ENCODE results near the gene NUP210L. TPM values are rescaled to one million over a fixed set of nuclear protein-coding genes. Genes with fewer than 3 reads are reported as not detected.

Gene NUP210L
- total and polyA plus RNA-seq, 12 donors: 0.01 to 0.45 (median 0.11) TPM; not detected in 6

DNA sequence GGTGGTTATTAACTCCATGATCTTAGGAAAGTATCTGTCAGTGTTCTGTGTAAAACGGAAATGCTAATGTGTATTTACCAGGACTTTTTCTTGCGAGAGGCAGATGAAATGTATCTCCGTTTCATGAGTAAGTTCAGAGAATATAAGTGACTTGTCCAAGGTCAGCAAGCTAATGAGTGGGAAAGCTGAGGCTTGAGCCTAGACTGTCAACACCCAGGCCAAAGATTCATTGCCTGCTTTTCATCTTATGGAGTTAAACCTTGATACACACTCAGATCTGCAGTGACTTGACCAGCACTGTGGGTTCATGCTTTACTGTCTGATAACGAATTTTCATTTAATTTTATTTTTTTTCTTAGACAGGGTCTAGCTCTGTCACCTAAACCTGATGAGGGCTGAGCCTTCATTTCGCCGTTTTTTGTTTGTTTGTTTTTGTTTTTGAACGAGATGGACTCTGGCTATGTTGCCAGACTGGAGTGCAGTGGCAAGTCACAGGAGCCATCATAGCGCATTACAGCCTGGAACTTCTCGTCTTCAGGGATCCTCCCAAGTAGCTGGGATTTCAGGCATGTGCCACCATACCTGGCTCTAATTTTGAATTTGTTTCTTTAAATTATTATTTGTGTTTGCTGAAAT lies 176.5 kb downstream of the NUP210L start:
- Histone ChIP-seq H3K9me3 (no peaks in the 10 kb centered on the region), H3K36me3 (peaks cover 0 to 71% (median 24%) of the 10 kb centered on the region in 9 donors), H3K27me3 (no peaks in the 10 kb centered on the region), H3K27ac (peak overlapping the region in 9 of 10 donors; percentile 90 to 98 (median 97)), H3K4me3 (peak overlapping the region in 9 of 10 donors; percentile 78 to 99 (median 95)), H3K4me1 (peaks cover 7 to 47% (median 19%) of the 10 kb centered on the region in 9 donors)
- ATAC-seq: no peak
- 73 to 78% methylated on average over 9 of the region's 9 CpGs for WGBS, 2 donors
- intact Hi-C loops (cut with DNase I): no loop called here
- DNase-seq: no peak
- TF ChIP-seq, protein P1, sequence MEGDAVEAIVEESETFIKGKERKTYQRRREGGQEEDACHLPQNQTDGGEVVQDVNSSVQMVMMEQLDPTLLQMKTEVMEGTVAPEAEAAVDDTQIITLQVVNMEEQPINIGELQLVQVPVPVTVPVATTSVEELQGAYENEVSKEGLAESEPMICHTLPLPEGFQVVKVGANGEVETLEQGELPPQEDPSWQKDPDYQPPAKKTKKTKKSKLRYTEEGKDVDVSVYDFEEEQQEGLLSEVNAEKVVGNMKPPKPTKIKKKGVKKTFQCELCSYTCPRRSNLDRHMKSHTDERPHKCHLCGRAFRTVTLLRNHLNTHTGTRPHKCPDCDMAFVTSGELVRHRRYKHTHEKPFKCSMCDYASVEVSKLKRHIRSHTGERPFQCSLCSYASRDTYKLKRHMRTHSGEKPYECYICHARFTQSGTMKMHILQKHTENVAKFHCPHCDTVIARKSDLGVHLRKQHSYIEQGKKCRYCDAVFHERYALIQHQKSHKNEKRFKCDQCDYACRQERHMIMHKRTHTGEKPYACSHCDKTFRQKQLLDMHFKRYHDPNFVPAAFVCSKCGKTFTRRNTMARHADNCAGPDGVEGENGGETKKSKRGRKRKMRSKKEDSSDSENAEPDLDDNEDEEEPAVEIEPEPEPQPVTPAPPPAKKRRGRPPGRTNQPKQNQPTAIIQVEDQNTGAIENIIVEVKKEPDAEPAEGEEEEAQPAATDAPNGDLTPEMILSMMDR (IDR thresholded peaks at IDR 0.05): no peak

DNA sequence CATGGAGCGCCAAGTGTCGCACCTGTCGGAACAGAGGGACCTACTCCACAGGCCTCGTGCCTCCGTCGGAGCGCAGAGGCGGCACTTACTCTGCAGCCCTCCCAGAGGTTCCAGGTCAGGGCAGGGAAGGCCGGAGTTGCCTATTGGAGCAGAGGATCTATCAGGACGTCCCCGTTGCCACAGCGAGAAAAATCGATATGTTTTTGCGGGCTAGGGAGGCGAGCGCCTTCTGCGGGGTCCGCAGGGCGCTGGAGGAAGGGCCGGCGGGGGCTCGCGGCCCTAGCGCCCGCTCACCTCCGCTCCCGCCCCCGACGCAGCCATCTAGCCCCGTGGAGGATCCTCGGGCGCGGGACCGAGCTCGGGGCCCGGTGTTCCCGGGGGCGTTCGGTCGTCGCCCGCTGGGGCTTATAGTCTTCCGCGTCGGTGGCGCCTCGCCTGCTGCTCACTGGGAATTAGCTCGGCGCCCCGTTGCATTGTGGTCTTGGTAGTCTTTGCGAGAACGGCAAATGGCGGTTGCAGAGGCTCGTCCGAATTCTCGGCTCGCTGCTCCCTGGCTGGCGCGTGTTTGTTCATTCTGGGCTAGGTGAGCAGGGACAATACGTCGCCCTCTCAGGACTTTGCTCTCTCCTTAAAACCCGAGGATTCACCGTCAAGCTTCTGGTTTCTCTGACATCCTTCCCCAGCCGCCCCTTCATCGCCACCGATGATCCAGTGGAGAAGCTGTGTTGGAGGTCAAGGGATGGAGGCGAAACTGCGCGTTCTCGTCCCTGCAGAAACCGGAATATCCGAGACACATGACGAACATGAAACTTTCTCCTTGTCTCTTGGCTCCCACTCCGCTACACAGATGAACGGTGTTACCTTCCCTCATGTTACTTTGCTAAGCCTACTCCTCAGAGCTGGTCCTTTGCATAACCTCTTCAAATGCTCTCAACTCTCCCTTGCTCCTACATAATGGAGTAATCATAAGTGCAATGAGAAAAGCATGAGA lies 177.3 kb downstream of the NUP210L start, which contains the start of gene JTB:
JTB (minus strand) TSS at position 425 of the 991 bp plus-strand sequence; CDS start at position 3, 422 bp downstream.
- ATAC-seq (peak; percentile 93 to 97 (median 95)), DNase-seq (peak; percentile 87 to 91)
- Histone ChIP-seq H3K4me3 (peak within 1 kb of the TSS; percentile 69 to 99 (median 94)), H3K27me3 (no peaks in the 10 kb centered on the region), H3K4me1 (peaks cover 7 to 47% (median 19%) of the 10 kb centered on the region in 9 donors), H3K9me3 (no peaks in the 10 kb centered on the region), H3K27ac (peak within 1 kb of the TSS; percentile 79 to 98 (median 96)), H3K36me3 (peaks cover 0 to 71% (median 28%) of the 10 kb centered on the region in 9 donors)
- WGBS, 2 donors: 0 to 1% methylated on average over 72 to 75 of the region's 75 CpGs
- intact Hi-C loops (cut with DNase I): no loop called here
- TF ChIP-seq, protein P1 (IDR thresholded peaks at IDR 0.05): peak in 1 of 9 donors; percentile 11

DNA sequence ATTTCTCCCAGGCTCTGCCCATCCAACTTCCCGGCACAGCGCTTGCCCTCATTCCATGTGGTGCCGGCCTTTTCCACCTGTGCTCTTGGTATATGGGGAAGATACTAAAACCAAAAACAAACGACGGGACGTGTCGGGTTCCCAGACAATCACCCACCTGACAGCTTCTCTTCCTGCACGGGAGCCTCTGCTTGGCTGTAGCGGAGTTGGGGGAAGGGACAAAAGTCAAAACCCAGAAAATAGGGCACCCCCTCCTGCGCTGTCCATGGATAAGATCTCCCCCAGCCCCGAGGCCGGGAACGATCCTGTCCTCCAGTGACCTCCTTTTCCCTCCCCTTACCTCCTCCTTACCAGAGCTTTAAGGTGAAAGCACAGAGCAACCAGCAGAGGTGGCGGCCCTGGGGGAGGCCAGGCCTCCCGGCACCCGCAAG lies 178.0 kb downstream of the NUP210L start:
- Histone ChIP-seq H3K9me3 (no peaks in the 10 kb centered on the region), H3K27me3 (no peaks in the 10 kb centered on the region), H3K4me3 (peak overlapping the region; percentile 69 to 99 (median 94)), H3K27ac (peak overlapping the region; percentile 79 to 98 (median 96)), H3K36me3 (peaks cover 0 to 66% (median 28%) of the 10 kb centered on the region in 9 donors), H3K4me1 (peaks cover 7 to 47% (median 19%) of the 10 kb centered on the region in 9 donors)
- 0 to 1% methylated on average over 16 of the region's 16 CpGs for WGBS, 2 donors
- TF ChIP-seq, protein P1 (IDR thresholded peaks at IDR 0.05): no peak
- ATAC-seq (peak in 6 of 8 donors; percentile 2 to 13 (median 4)), DNase-seq (no peak)
- intact Hi-C loops (cut with DNase I): no loop called here

DNA sequence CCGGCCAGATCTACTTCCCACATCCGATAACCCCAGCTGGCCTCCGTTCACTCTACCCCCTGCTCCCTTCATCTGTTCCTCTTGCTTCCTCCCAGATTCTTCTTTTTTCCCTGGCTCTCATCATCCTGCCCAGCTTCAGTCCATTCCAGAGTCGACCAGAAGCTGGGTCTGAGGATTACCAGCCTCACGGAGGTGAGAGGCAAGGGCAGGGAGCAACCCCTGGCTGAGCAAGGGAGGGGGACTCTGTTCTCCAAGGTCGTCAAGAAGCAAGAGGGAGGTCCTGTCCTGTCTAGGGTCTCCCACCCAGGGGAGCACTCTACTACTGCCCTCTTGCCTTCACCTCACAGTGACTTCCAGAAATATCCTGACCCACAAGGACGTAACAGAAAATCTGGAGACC lies 181.3 kb downstream of the NUP210L start:
- peaks cover 0 to 40% (median 28%) of the 10 kb centered on the region in 9 donors for H3K36me3 ChIP-seq
- ATAC-seq (no peak), DNase-seq (no peak)
- no peaks in the 10 kb centered on the region for H3K27me3 ChIP-seq
- no peak overlapping the region for H3K4me3 ChIP-seq
- H3K27ac ChIP-seq: no peak overlapping the region
- H3K4me1 ChIP-seq: peaks cover 7 to 42% (median 19%) of the 10 kb centered on the region in 9 donors
- H3K9me3 ChIP-seq: no peaks in the 10 kb centered on the region
- TF ChIP-seq, protein P1 (IDR thresholded peaks at IDR 0.05): no peak
- 81 to 82% methylated on average over 7 of the region's 7 CpGs for WGBS, 2 donors
- intact Hi-C loops (cut with DNase I): no loop called here

All from heart right ventricle (tissue), 16 donors.